ENCODE results near the gene TBC1D5. TPM values are rescaled to one million over a fixed set of nuclear protein-coding genes. Genes with fewer than 3 reads are reported as not detected.
A peak's percentile ranks its signal among the peaks of the same experiment; 100 is the strongest.
"Not testable (repeated sequence)": the region's sequence is repeated elsewhere in the genome, so short reads cannot be mapped to it uniquely, and the experiment has no call there.

The TBC1D5 gene
- total RNA-seq, 2 experiments from 2014 or later: 53.9 to 56.9 TPM

- intact Hi-C loops (cut with DNase I, micrococcal nuclease): no loop called here
- no peak for DNase-seq
- no peak overlapping the region for H3K4me3 Mint-ChIP-seq
- H3K27me3 Mint-ChIP-seq: no peaks in the 10 kb centered on the region
- ChIA-PET CTCF (interaction anchor here (1.1 kb wide), 1 partner anchor 23 kb away, joined by 3 read pairs; no protein-coding TSS in a partner anchor), POLR2A (no interaction called here)
- peaks cover 24% of the 10 kb centered on the region for H3K4me1 Mint-ChIP-seq
- H3K9me3 Mint-ChIP-seq (ENCODE audit: low read depth): no peaks in the 10 kb centered on the region
- no peaks in the 10 kb centered on the region for H3K36me3 Mint-ChIP-seq (ENCODE audit: low read depth)
- ATAC-seq: no peak
- H3K27ac Mint-ChIP-seq: no peak overlapping the region
These were observed 100.0 kb downstream of the TBC1D5 start for GRCh38 chr3:17642474-17642873.

GRCh38 chr3:17640466-17640865, 102.0 kb downstream of the TBC1D5 start:
- CTCF ChIA-PET: interaction anchor here (2.0 kb wide), 1 partner anchor 201 kb away, joined by 7 read pairs; no protein-coding TSS in a partner anchor
- no peaks in the 10 kb centered on the region for H3K36me3 Mint-ChIP-seq (ENCODE audit: low read depth)
- intact Hi-C loops (cut with DNase I, micrococcal nuclease): loop anchor here in 1 of 2 experiments (2.0 kb wide), 1 partner anchor 102 kb away; the partner anchor contains the start of gene TBC1D5
- no peaks in the 10 kb centered on the region for H3K27me3 Mint-ChIP-seq
- no peak for DNase-seq
- peaks cover 30% of the 10 kb centered on the region for H3K4me1 Mint-ChIP-seq
- no peak overlapping the region for H3K4me3 Mint-ChIP-seq
- peak; percentile 63 for ATAC-seq
- POLR2A ChIA-PET: interaction anchor here (0.7 kb wide), 2 partner anchors 31 to 740 kb away, joined by 3 to 6 read pairs; no protein-coding TSS in a partner anchor
- H3K27ac Mint-ChIP-seq: no peak overlapping the region
- H3K9me3 Mint-ChIP-seq (ENCODE audit: low read depth): no peaks in the 10 kb centered on the region

- Mint-ChIP-seq H3K4me3 (no peak overlapping the region), H3K27ac (no peak overlapping the region), H3K36me3 (ENCODE audit: low read depth) (no peaks in the 10 kb centered on the region), H3K4me1 (peaks cover 30% of the 10 kb centered on the region), H3K27me3 (no peaks in the 10 kb centered on the region), H3K9me3 (ENCODE audit: low read depth) (no peaks in the 10 kb centered on the region)
- ATAC-seq (no peak), DNase-seq (no peak)
- intact Hi-C loops (cut with DNase I, micrococcal nuclease): loop anchor here in 1 of 2 experiments (2.0 kb wide), 1 partner anchor 103 kb away; the partner anchor contains the start of gene TBC1D5
- ChIA-PET POLR2A (no interaction called here), CTCF (interaction anchor here (2.0 kb wide), 1 partner anchor 202 kb away, joined by 7 read pairs; no protein-coding TSS in a partner anchor)
These were observed 102.7 kb downstream of the TBC1D5 start for GRCh38 chr3:17639765-17640164.

- Mint-ChIP-seq H3K4me1 (peaks cover 30% of the 10 kb centered on the region), H3K4me3 (no peak overlapping the region), H3K9me3 (ENCODE audit: low read depth) (no peaks in the 10 kb centered on the region), H3K36me3 (ENCODE audit: low read depth) (peaks cover 1% of the 10 kb centered on the region), H3K27ac (no peak overlapping the region), H3K27me3 (no peaks in the 10 kb centered on the region)
- peak; percentile 42 for ATAC-seq
- no peak for DNase-seq
- intact Hi-C loops (cut with DNase I, micrococcal nuclease): no loop called here
- ChIA-PET CTCF (interaction anchor here (2.0 kb wide), 1 partner anchor 202 kb away, joined by 7 read pairs; no protein-coding TSS in a partner anchor), POLR2A (no interaction called here)
These were observed 103.2 kb downstream of the TBC1D5 start for GRCh38 chr3:17639257-17639656.

- CTCF ChIA-PET: interaction anchor here (2.0 kb wide), 1 partner anchor 203 kb away, joined by 7 read pairs; no protein-coding TSS in a partner anchor
- H3K27me3 Mint-ChIP-seq: no peaks in the 10 kb centered on the region
- intact Hi-C loops (cut with DNase I, micrococcal nuclease): no loop called here
- POLR2A ChIA-PET: interaction anchor here (0.6 kb wide), 1 partner anchor 78 kb away, joined by 3 read pairs; no protein-coding TSS in a partner anchor
- peaks cover 3% of the 10 kb centered on the region for H3K36me3 Mint-ChIP-seq (ENCODE audit: low read depth)
- DNase-seq: no peak
- no peak for ATAC-seq
- H3K4me1 Mint-ChIP-seq: peaks cover 30% of the 10 kb centered on the region
- H3K9me3 Mint-ChIP-seq (ENCODE audit: low read depth): no peaks in the 10 kb centered on the region
- H3K4me3 Mint-ChIP-seq: no peak overlapping the region
- H3K27ac Mint-ChIP-seq: no peak overlapping the region
These were observed 104.1 kb downstream of the TBC1D5 start for GRCh38 chr3:17638356-17638755.

GRCh38 chr3:17635675-17636074, 106.8 kb downstream of the TBC1D5 start:
- H3K36me3 Mint-ChIP-seq (ENCODE audit: low read depth); intact Hi-C loops (cut with DNase I, micrococcal nuclease); H3K9me3 Mint-ChIP-seq (ENCODE audit: low read depth); H3K27me3 Mint-ChIP-seq; POLR2A ChIA-PET; H3K4me3 Mint-ChIP-seq; ATAC-seq; H3K27ac Mint-ChIP-seq; DNase-seq: not testable (repeated sequence)
- H3K4me1 Mint-ChIP-seq: peaks cover 32% of the 10 kb centered on the region
- CTCF ChIA-PET: interaction anchor here (0.6 to 1.0 kb wide), 2 partner anchors 378 to 1347 kb away, joined by 3 read pairs; no protein-coding TSS in a partner anchor

GRCh38 chr3:17634964-17635363, 107.5 kb downstream of the TBC1D5 start:
- H3K4me3 Mint-ChIP-seq: no peak overlapping the region
- H3K36me3 Mint-ChIP-seq (ENCODE audit: low read depth): peaks cover 5% of the 10 kb centered on the region
- no peak for ATAC-seq
- DNase-seq: no peak
- intact Hi-C loops (cut with DNase I, micrococcal nuclease): no loop called here
- CTCF ChIA-PET: no interaction called here
- no peaks in the 10 kb centered on the region for H3K9me3 Mint-ChIP-seq (ENCODE audit: low read depth)
- H3K27me3 Mint-ChIP-seq: no peaks in the 10 kb centered on the region
- no peak overlapping the region for H3K27ac Mint-ChIP-seq
- POLR2A ChIA-PET: no interaction called here
- H3K4me1 Mint-ChIP-seq: peaks cover 29% of the 10 kb centered on the region

- intact Hi-C loops (cut with DNase I, micrococcal nuclease): no loop called here
- Mint-ChIP-seq H3K9me3 (ENCODE audit: low read depth) (no peaks in the 10 kb centered on the region), H3K27ac (no peak overlapping the region), H3K4me3 (no peak overlapping the region), H3K36me3 (ENCODE audit: low read depth) (peaks cover 5% of the 10 kb centered on the region), H3K27me3 (no peaks in the 10 kb centered on the region), H3K4me1 (peaks cover 22% of the 10 kb centered on the region)
- no peak for DNase-seq
- CTCF ChIA-PET: no interaction called here
- POLR2A ChIA-PET: no interaction called here
- no peak for ATAC-seq
These were observed 108.2 kb downstream of the TBC1D5 start for GRCh38 chr3:17634201-17634600.

- Mint-ChIP-seq H3K4me1 (peaks cover 17% of the 10 kb centered on the region), H3K27me3 (no peaks in the 10 kb centered on the region), H3K36me3 (ENCODE audit: low read depth) (peaks cover 5% of the 10 kb centered on the region), H3K9me3 (ENCODE audit: low read depth) (no peaks in the 10 kb centered on the region), H3K27ac (no peak overlapping the region), H3K4me3 (no peak overlapping the region)
- ChIA-PET CTCF (no interaction called here), POLR2A (no interaction called here)
- DNase-seq: peak; percentile 31
- intact Hi-C loops (cut with DNase I, micrococcal nuclease): no loop called here
- peak; percentile 63 for ATAC-seq
These were observed 109.9 kb downstream of the TBC1D5 start for GRCh38 chr3:17632401-17633100.

GRCh38 chr3:17631609-17632008, 110.8 kb downstream of the TBC1D5 start:
- CTCF ChIA-PET: interaction anchor here (0.6 kb wide), 1 partner anchor 86 kb away, joined by 3 read pairs; no protein-coding TSS in a partner anchor
- Mint-ChIP-seq H3K27ac (no peak overlapping the region), H3K4me3 (no peak overlapping the region), H3K9me3 (ENCODE audit: low read depth) (no peaks in the 10 kb centered on the region), H3K27me3 (no peaks in the 10 kb centered on the region), H3K4me1 (peaks cover 22% of the 10 kb centered on the region), H3K36me3 (ENCODE audit: low read depth) (peaks cover 5% of the 10 kb centered on the region)
- POLR2A ChIA-PET: no interaction called here
- DNase-seq (no peak), ATAC-seq (no peak)
- intact Hi-C loops (cut with DNase I, micrococcal nuclease): no loop called here

- Mint-ChIP-seq H3K9me3 (ENCODE audit: low read depth) (no peaks in the 10 kb centered on the region), H3K4me1 (peaks cover 21% of the 10 kb centered on the region), H3K27ac (no peak overlapping the region), H3K4me3 (no peak overlapping the region), H3K27me3 (no peaks in the 10 kb centered on the region), H3K36me3 (ENCODE audit: low read depth) (peaks cover 5% of the 10 kb centered on the region)
- CTCF ChIA-PET: interaction anchor here (0.8 kb wide), 1 partner anchor 50 kb away, joined by 3 read pairs; no protein-coding TSS in a partner anchor
- POLR2A ChIA-PET: no interaction called here
- DNase-seq: no peak
- intact Hi-C loops (cut with DNase I, micrococcal nuclease): no loop called here
- no peak for ATAC-seq
These were observed 113.0 kb downstream of the TBC1D5 start for GRCh38 chr3:17629400-17629799.

GRCh38 chr3:17626395-17626794, 116.0 kb downstream of the TBC1D5 start:
- no peak overlapping the region for H3K4me3 Mint-ChIP-seq
- H3K9me3 Mint-ChIP-seq (ENCODE audit: low read depth): no peaks in the 10 kb centered on the region
- ATAC-seq (no peak), DNase-seq (no peak)
- H3K36me3 Mint-ChIP-seq (ENCODE audit: low read depth): peaks cover 15% of the 10 kb centered on the region
- H3K27ac Mint-ChIP-seq: no peak overlapping the region
- no peaks in the 10 kb centered on the region for H3K27me3 Mint-ChIP-seq
- peaks cover 11% of the 10 kb centered on the region for H3K4me1 Mint-ChIP-seq
- POLR2A ChIA-PET: no interaction called here
- intact Hi-C loops (cut with DNase I, micrococcal nuclease): no loop called here
- CTCF ChIA-PET: no interaction called here
